ENCODE data around the gene MOB1A.
"Not testable (repeated sequence)": the region's sequence is repeated elsewhere in the genome, so short reads cannot be mapped to it uniquely, and the experiment has no call there.

The MOB1A gene

GRCh38 chr2:74147727-74148456, 30.8 kb downstream of the MOB1A start, which contains the start of gene BOLA3:
Gene BOLA3, minus strand, starts transcription at chr2:74147912. Its CDS starts 38 bp downstream, at chr2:74147874.
- DNase-seq = peak; percentile 81

GRCh38 chr2:74146929-74147726, 31.6 kb downstream of the MOB1A start:
- no peak for DNase-seq

GRCh38 chr2:74142340-74142739, 36.3 kb downstream of the MOB1A start:
- DNase-seq = no peak

GRCh38 chr2:74138600-74139323, 39.9 kb downstream of the MOB1A start:
- DNase-seq = no peak

- no peak for DNase-seq
Observed at GRCh38 chr2:74137651-74138599, 40.8 kb downstream of the MOB1A start.

GRCh38 chr2:74131901-74132300, 46.8 kb downstream of the MOB1A start:
- DNase-seq = no peak

- no peak for DNase-seq
Observed at GRCh38 chr2:74130211-74130995, 48.3 kb downstream of the MOB1A start.

GRCh38 chr2:74128206-74128605, 50.5 kb downstream of the MOB1A start:
- DNase-seq = no peak

GRCh38 chr2:74123955-74124354, 54.7 kb downstream of the MOB1A start:
- not testable (repeated sequence) for DNase-seq

- DNase-seq = not testable (repeated sequence)
Observed at GRCh38 chr2:74121846-74122245, 56.8 kb downstream of the MOB1A start.

- peak; percentile 80 for DNase-seq
Observed at GRCh38 chr2:74119912-74120825, 58.5 kb downstream of the MOB1A start.

- no peak for DNase-seq
Observed at GRCh38 chr2:74119339-74119738, 59.3 kb downstream of the MOB1A start.

GRCh38 chr2:74111380-74111779, 67.3 kb downstream of the MOB1A start:
- DNase-seq = no peak

- no peak for DNase-seq
Observed at GRCh38 chr2:74110537-74110936, 68.1 kb downstream of the MOB1A start.

GRCh38 chr2:74109551-74109950, 69.1 kb downstream of the MOB1A start:
- no peak for DNase-seq

- no peak for DNase-seq
Observed at GRCh38 chr2:74107071-74107470, 71.6 kb downstream of the MOB1A start.

GRCh38 chr2:74105413-74105812, 73.3 kb downstream of the MOB1A start:
- no peak for DNase-seq

- no peak for DNase-seq
Observed at GRCh38 chr2:74104839-74105238, 73.8 kb downstream of the MOB1A start.

GRCh38 chr2:74103763-74104162, 74.9 kb downstream of the MOB1A start:
- DNase-seq = no peak

Measured in activated gamma-delta T cell treated with Interleukin-2 at 50 U/mL for 16 hours (primary cell).